PC-3 (cell line): Measurements from ENCODE around the gene BIVM. TPM values are rescaled to one million over a fixed set of nuclear protein-coding genes. Genes with fewer than 3 reads are reported as not detected.

Experiments
- ATAC-seq: fragments of 200-7000 bp; cut with Tn5 transposase; 2 replicates; pipeline ENCODE4 v1.9.1; 2020; ENCODE audit warnings: mild to moderate bottlenecking, moderate library complexity
- BruUV-seq: library from RNA; stranded (reverse); fragments of 400-500 nt; replicated peaks from 2 replicates; lab custom pipeline; 2021; lab: Mats Ljungman, UMichigan
- CTCF ChIA-PET: fragments of 300-600 bp; sonication (Branson Sonifier 250); formaldehyde crosslinking; loops from one replicate; lab custom pipeline; 2022; ENCODE audit warnings: antibody characterized with exemption; lab: Charles Lee
- POLR2A ChIA-PET: fragments of 300-600 bp; sonication (Branson Sonifier 250); formaldehyde crosslinking; loops from one replicate; lab custom pipeline; 2022; ENCODE audit warnings: antibody characterized with exemption; ENCODE audit not compliant: unreplicated experiment; lab: Charles Lee
- DNase-seq: peaks from one replicate; pipeline ENCODE4 v3.0.0-alpha.2; 2015
- H2AFZ ChIP-seq: fragments of 300-600 bp; sonication (generic); 2 replicates; pipeline ENCODE4 v1.6.0; 2016; ENCODE audit warnings: antibody characterized with exemption, low read length
- H3F3A ChIP-seq: fragments of 300-600 bp; sonication (generic); one replicate; pipeline ENCODE4 v1.6.0; 2017; ENCODE audit warnings: antibody characterized with exemption, low read length, control low read depth, mild to moderate bottlenecking; ENCODE audit not compliant: unreplicated experiment
- H3K27ac ChIP-seq: fragments of 300-600 bp; sonication (generic); 2 replicates; pipeline ENCODE4 v1.5.1; 2016; ENCODE audit warnings: mild to moderate bottlenecking, low read length
- H3K27me3 ChIP-seq: fragments of 300-600 bp; sonication (generic); 2 replicates; pipeline ENCODE4 v1.6.1; 2016; ENCODE audit warnings: low read length, mixed read lengths
- H3K36me3 ChIP-seq: fragments of 300-600 bp; sonication (generic); 2 replicates; pipeline ENCODE4 v1.6.1; 2016; ENCODE audit warnings: low read depth, mixed run types, low read length, mixed read lengths
- H3K4me1 ChIP-seq: fragments of 300-600 bp; sonication (generic); 2 replicates; pipeline ENCODE4 v1.5.1; 2016; ENCODE audit warnings: low read length; ENCODE audit not compliant: insufficient read depth
- H3K4me2 ChIP-seq: fragments of 300-600 bp; sonication (generic); 2 replicates; pipeline ENCODE4 v1.6.0; 2016; ENCODE audit warnings: low read length
- H3K4me3 ChIP-seq: fragments of 300-600 bp; sonication (generic); 2 replicates; pipeline ENCODE4 v1.5.1; 2016; ENCODE audit warnings: mild to moderate bottlenecking, low read length, mixed read lengths
- H3K79me2 ChIP-seq: fragments of 300-600 bp; sonication (generic); 2 replicates; pipeline ENCODE4 v1.6.1; 2017; ENCODE audit warnings: low read length, mixed read lengths
- H3K9ac ChIP-seq: fragments of 300-600 bp; sonication (generic); 2 replicates; pipeline ENCODE4 v1.6.0; 2016; ENCODE audit warnings: mild to moderate bottlenecking, low read length
- H3K9me2 ChIP-seq: fragments of 300-600 bp; sonication (generic); replicated peaks from 2 replicates; pipeline ENCODE4 v1.6.1; 2016; ENCODE audit warnings: mixed run types, low read length, mixed read lengths
- H3K9me3 ChIP-seq: fragments of 300-600 bp; sonication (generic); 2 replicates; pipeline ENCODE4 v1.6.1; 2016; ENCODE audit warnings: low read length, mixed read lengths
- H4K20me1 ChIP-seq: fragments of 300-600 bp; sonication (generic); 2 replicates; pipeline ENCODE4 v1.6.1; 2016; ENCODE audit warnings: low read length, mixed read lengths
- EZH2 ChIP-seq: fragments of 300-600 bp; sonication (generic); IDR thresholded peaks from one replicate; pipeline ENCODE4 v1.6.1; 2017; ENCODE audit warnings: antibody characterized with exemption, mild to moderate bottlenecking, low read length; ENCODE audit not compliant: unreplicated experiment
- EZH2phosphoT487 ChIP-seq: fragments of 300-600 bp; sonication (generic); IDR thresholded peaks from 2 replicates; pipeline ENCODE4 v1.6.1; 2018; ENCODE audit warnings: mild to moderate bottlenecking, antibody characterized with exemption, low read length, borderline replicate concordance
- intact Hi-C: fragments of 100-400 bp; cut with micrococcal nuclease; formaldehyde crosslinking; loops from 2 replicates; pipeline ENCODE4 v1.9.0; 2023
- total RNA-seq: library from RNA; depleted of rRNA; stranded (reverse); fragments of >200 nt; gene quantifications from 2 replicates; pipeline ENCODE4 v1.2.3, GENCODE V29; 2014
- TF ChIP-seq, protein P1 (sequence below): fragments of 300-600 bp; sonication (generic); conservative IDR thresholded peaks from 2 replicates; pipeline ENCODE4 v1.5.1; 2017; ENCODE audit warnings: antibody characterized with exemption, low read depth, mild to moderate bottlenecking, low read length

The BIVM gene
- total RNA-seq, 1 experiment from 2014 or later, result 6.7 TPM

DNA sequence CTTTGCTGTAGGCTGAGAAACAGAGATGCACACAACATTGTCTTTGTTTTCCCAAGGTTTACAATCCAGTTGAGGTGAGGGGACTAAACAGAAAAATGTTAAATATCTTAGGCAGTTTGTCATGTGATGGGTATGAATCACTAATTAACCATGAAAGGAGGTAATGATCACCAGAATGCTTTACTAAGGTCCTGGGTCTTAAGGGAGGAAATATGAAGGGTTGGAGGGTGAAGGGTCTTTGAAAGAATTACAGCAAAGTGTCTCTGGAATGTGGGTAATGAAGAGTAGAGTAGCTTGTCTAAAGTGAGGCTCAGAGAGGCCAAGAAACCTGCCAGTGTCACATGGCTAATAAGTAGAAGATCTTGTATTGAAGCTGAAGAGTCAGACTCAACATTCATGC is 19.0 kb downstream of the BIVM start:
- intact Hi-C loops, result no loop called here
- DNase-seq (no peak), ATAC-seq (no peak)
- ChIA-PET CTCF (no interaction called here), POLR2A (no interaction called here)
- Histone ChIP-seq H3K9ac (no peak overlapping the region), H3K4me1 (no peaks in the 10 kb centered on the region), H3K4me2 (no peak overlapping the region), H3K27ac (no peak overlapping the region), H3F3A (no peaks in the 10 kb centered on the region), H3K79me2 (0 out of 2 replicates have a peak, but pooled peaks cover 4% of the 10 kb centered on the region), H2AFZ (no peak overlapping the region), H3K27me3 (no peaks in the 10 kb centered on the region), H3K9me3 (no peaks in the 10 kb centered on the region), H3K4me3 (no peak overlapping the region), H4K20me1 (no peaks in the 10 kb centered on the region), H3K9me2 (no peaks in the 10 kb centered on the region), H3K36me3 (no peaks in the 10 kb centered on the region)
- TF ChIP-seq EZH2 (no peak), EZH2phosphoT487 (no peak)
- TF ChIP-seq, protein P1, sequence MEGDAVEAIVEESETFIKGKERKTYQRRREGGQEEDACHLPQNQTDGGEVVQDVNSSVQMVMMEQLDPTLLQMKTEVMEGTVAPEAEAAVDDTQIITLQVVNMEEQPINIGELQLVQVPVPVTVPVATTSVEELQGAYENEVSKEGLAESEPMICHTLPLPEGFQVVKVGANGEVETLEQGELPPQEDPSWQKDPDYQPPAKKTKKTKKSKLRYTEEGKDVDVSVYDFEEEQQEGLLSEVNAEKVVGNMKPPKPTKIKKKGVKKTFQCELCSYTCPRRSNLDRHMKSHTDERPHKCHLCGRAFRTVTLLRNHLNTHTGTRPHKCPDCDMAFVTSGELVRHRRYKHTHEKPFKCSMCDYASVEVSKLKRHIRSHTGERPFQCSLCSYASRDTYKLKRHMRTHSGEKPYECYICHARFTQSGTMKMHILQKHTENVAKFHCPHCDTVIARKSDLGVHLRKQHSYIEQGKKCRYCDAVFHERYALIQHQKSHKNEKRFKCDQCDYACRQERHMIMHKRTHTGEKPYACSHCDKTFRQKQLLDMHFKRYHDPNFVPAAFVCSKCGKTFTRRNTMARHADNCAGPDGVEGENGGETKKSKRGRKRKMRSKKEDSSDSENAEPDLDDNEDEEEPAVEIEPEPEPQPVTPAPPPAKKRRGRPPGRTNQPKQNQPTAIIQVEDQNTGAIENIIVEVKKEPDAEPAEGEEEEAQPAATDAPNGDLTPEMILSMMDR, result no peak
- BruUV-seq, result no TSS peak

DNA sequence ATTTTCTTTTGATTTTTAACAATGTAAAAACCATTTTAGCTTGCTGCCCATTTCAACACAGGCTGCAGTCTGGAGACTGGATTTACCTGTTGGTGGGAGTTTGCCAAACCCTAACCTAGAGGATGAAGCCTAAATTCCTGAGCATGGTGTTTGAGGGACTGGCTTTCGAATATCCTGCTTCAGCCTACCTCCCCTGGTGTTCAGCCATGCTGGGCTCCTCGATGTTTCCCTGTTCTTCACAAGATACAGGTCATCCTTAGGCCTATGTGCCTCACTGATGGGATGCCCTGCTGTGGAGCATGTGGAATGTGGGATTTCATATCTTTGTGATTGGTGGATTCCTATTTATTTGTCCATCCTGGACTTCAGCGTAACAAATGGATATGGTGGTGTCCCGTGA is 26.5 kb downstream of the BIVM start:
- no peak overlapping the region for H3K9ac ChIP-seq
- TF ChIP-seq, protein P1, result no peak
- TF ChIP-seq EZH2phosphoT487 (no peak), EZH2 (no peak)
- POLR2A ChIA-PET, result no interaction called here
- intact Hi-C loops, result loop anchor here (1.0 kb wide), 1 partner anchor 229 kb away; the partner anchor contains the start of gene TPP2
- no peaks in the 10 kb centered on the region for H3K36me3 ChIP-seq
- no peaks in the 10 kb centered on the region for H3K9me2 ChIP-seq
- ATAC-seq, result no peak
- H3K9me3 ChIP-seq, result no peaks in the 10 kb centered on the region
- H4K20me1 ChIP-seq, result no peaks in the 10 kb centered on the region
- peak overlapping the region; percentile 84 for H3K27ac ChIP-seq
- H2AFZ ChIP-seq, result 0 out of 2 replicates have a peak overlapping the region, but pooled peaks have one; percentile 52
- CTCF ChIA-PET, result interaction anchor here (0.6 kb wide), 1 partner anchor 163 kb away, joined by 3 read pairs; no protein-coding TSS in a partner anchor
- no peaks in the 10 kb centered on the region for H3K27me3 ChIP-seq
- no peaks in the 10 kb centered on the region for H3K79me2 ChIP-seq
- H3K4me1 ChIP-seq, result peaks cover 23% of the 10 kb centered on the region
- peak; percentile 36 for DNase-seq
- no peaks in the 10 kb centered on the region for H3F3A ChIP-seq
- H3K4me2 ChIP-seq, result peak overlapping the region; percentile 80; the same call in 1 of the 2 replicates
- BruUV-seq, result no TSS peak
- no peak overlapping the region for H3K4me3 ChIP-seq

DNA sequence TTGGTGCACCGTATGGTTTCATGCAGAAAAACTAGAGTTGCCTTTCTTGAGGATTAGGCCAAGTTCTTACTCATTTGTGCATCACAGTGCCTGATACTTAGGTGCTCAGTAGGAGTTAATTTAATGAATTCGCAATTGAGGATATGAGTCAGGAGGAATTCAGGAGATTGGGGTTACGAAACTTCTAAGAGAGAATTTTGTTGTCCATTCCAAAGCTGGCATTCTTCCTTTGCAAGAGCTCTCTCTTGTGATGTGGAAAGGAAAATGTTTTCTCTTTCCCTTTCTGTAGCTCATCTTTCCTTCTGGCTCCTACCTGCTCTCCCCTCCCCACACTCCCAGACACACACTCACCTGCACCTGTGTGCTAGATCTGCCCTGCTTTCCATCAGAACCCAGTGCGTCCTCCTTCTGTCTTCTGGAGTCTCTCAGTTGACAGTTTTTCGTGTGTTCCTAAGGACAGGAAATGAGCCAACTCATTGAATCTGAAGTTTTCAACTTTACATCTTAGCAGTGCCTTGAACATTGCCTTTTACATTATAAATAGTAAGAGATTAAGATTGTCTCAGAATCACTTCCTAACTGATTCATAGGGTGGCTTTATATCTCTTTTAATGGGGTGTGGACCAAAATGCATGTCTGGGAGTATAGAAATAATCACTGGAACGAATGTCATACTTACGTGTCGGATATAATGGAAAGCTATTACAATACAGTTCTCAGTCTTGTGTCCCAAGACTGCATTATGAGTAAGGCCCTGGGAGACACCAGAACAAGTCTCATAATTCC is 27.2 kb downstream of the BIVM start:
- TF ChIP-seq, protein P1, result no peak
- no peak for TF ChIP-seq EZH2
- no peak for TF ChIP-seq EZH2phosphoT487
- peak overlapping the region; percentile 80 for H3K4me2 ChIP-seq
- H3K27me3 ChIP-seq, result no peaks in the 10 kb centered on the region
- H3K27ac ChIP-seq, result peak overlapping the region; percentile 84
- H2AFZ ChIP-seq, result peak overlapping the region; percentile 52; the same call in 1 of the 2 replicates
- CTCF ChIA-PET, result interaction anchor here (0.6 to 1.2 kb wide), 3 partner anchors 97 to 163 kb away, joined by 3 to 4 read pairs (median 3); no protein-coding TSS in a partner anchor
- no peaks in the 10 kb centered on the region for H3K36me3 ChIP-seq
- no peaks in the 10 kb centered on the region for H3K9me2 ChIP-seq
- TSS peak; percentile 37 for BruUV-seq
- peaks cover 25% of the 10 kb centered on the region for H3K4me1 ChIP-seq
- no peaks in the 10 kb centered on the region for H3F3A ChIP-seq
- peak overlapping the region; percentile 61 for H3K9ac ChIP-seq
- DNase-seq (peak; percentile 79), ATAC-seq (peak; percentile 76)
- POLR2A ChIA-PET, result no interaction called here
- H3K9me3 ChIP-seq, result no peaks in the 10 kb centered on the region
- H3K4me3 ChIP-seq, result peak overlapping the region; percentile 44
- no peaks in the 10 kb centered on the region for H4K20me1 ChIP-seq
- H3K79me2 ChIP-seq, result no peaks in the 10 kb centered on the region
- intact Hi-C loops, result loop anchor here (1.0 to 2.0 kb wide), 2 partner anchors 25 to 230 kb away; partner anchors contain the start of gene TPP2
